HepG2 (cell line): ENCODE data around the gene IMPDH1. TPM values are rescaled to one million over a fixed set of nuclear protein-coding genes. Genes with fewer than 3 reads are reported as not detected.
A peak's percentile ranks its signal among the peaks of the same experiment; 100 is the strongest.

Source experiments
- ATAC-seq: fragments of 200-7000 bp; cut with Tn5 transposase; 3 replicates; pipeline ENCODE4 v1.9.1; 2020; ENCODE audit warnings: mild to moderate bottlenecking, moderate library complexity
- BruUV-seq: library from RNA; stranded (reverse); fragments of 400-500 nt; replicated peaks from 2 replicates; lab custom pipeline; 2021; lab: Mats Ljungman, UMichigan
- CTCF ChIA-PET: fragments of 300-600 bp; formaldehyde crosslinking; extraction: SDS; loops from one replicate; lab custom pipeline; 2021; ENCODE audit warnings: low total read pairs, inconsistent platforms, low intra/inter-chr PET ratio; lab: Yijun Ruan, JAX
- POLR2A ChIA-PET: fragments of 350-600 bp; sonication (Branson Sonifier 250); formaldehyde crosslinking; loops from one replicate; lab custom pipeline; 2020; ENCODE audit warnings: antibody characterized with exemption, inconsistent platforms; lab: Yijun Ruan, JAX
- DNase-seq: peaks from one replicate; pipeline ENCODE4 v3.0.0-alpha.2; 2015; ENCODE audit warnings: low spot score
- FAIRE-seq: peaks from 3 replicates; lab custom pipeline; 2011; peaks lifted over from hg19 to GRCh38; lab: Jason Lieb, UNC
- H2AFZ ChIP-seq: one replicate; pipeline ENCODE4 v1.6.1; 2011; ENCODE audit warnings: low read length, inconsistent platforms
- H3K27ac ChIP-seq: fragments of 300-600 bp; 3 replicates; pipeline ENCODE4 v1.8.0; 2011; ENCODE audit warnings: mixed run types, mild to moderate bottlenecking, mixed read lengths, low read length, inconsistent platforms; ENCODE audit not compliant: insufficient read depth; ENCODE audit errors: extremely low read length
- H3K27me3 ChIP-seq, 2 experiments: fragments of 200-600 bp in 1 of 2; 2 replicates in 1 of 2; 3 replicates in 1 of 2; pipeline versions ENCODE4 v1.6.0 to v1.8.0; 2011; ENCODE audit warnings: low read length in 2 of 2, mild to moderate bottlenecking in 2 of 2, moderate library complexity in 2 of 2, inconsistent platforms in 1 of 2; ENCODE audit not compliant: insufficient read depth in 2 of 2, control insufficient read depth in 1 of 2
- H3K36me3 ChIP-seq, 2 experiments: fragments of 200-600 bp in 1 of 2; replicated peaks in 1 of 2; 2 replicates in 1 of 2; 3 replicates in 1 of 2; pipeline versions ENCODE4 v1.5.1 to v1.8.0; 2011; ENCODE audit warnings: low read length in 2 of 2, inconsistent platforms in 1 of 2; ENCODE audit not compliant: insufficient read depth in 2 of 2, control insufficient read depth in 1 of 2
- H3K4me1 ChIP-seq: 2 replicates; pipeline ENCODE4 v1.5.1; 2012; ENCODE audit warnings: low read length, inconsistent platforms; ENCODE audit not compliant: insufficient read depth
- H3K4me2 ChIP-seq: 2 replicates; pipeline ENCODE4 v1.6.0; 2011; ENCODE audit warnings: low read depth, low read length, inconsistent platforms
- H3K4me3 ChIP-seq, 3 experiments: fragments of 200-600 bp in 1 of 3; sonication (generic), shearing (Covaris generic) in 1 of 3; replicated peaks in 1 of 3; 2 replicates each; pipeline ENCODE4 v1.5.1; 2011 to 2016; ENCODE audit warnings: low read length in 3 of 3, inconsistent platforms in 2 of 3, low read depth in 2 of 3, mild to moderate bottlenecking in 2 of 3, control low read depth in 1 of 3, mixed read lengths in 1 of 3; ENCODE audit not compliant: insufficient read depth in 1 of 3
- H3K79me2 ChIP-seq: one replicate; pipeline ENCODE4 v1.6.1; 2011; ENCODE audit warnings: low read length, inconsistent platforms; ENCODE audit not compliant: insufficient read depth
- H3K9ac ChIP-seq: 2 replicates; pipeline ENCODE4 v1.6.0; 2011; ENCODE audit warnings: mild to moderate bottlenecking, low read depth, low read length, inconsistent platforms; ENCODE audit not compliant: insufficient read depth
- H3K9me3 ChIP-seq: 2 replicates; pipeline ENCODE4 v1.5.1; 2012; ENCODE audit warnings: mild to moderate bottlenecking, low read length
- H4K20me1 ChIP-seq: 2 replicates; pipeline ENCODE4 v1.6.0; 2011; ENCODE audit warnings: inconsistent platforms, mild to moderate bottlenecking, low read length, moderate library complexity; ENCODE audit not compliant: insufficient read depth
- ERF ChIP-seq: IDR thresholded peaks from 2 replicates; pipeline ENCODE4 v1.6.1; 2018; ENCODE audit warnings: missing biosample characterization, missing genetic modification reagents
- MAF1 ChIP-seq: sonication (generic); formaldehyde crosslinking; IDR thresholded peaks from 2 replicates; pipeline ENCODE4 v1.5.0; 2020; ENCODE audit warnings: missing genetic modification reagents, borderline replicate concordance
- MEIS1 ChIP-seq: sonication (generic); formaldehyde crosslinking; IDR thresholded peaks from 2 replicates; pipeline ENCODE4 v1.9.0; 2021; ENCODE audit warnings: mild to moderate bottlenecking, missing genetic modification reagents, moderate library complexity, borderline replicate concordance
- PPARG ChIP-seq: conservative IDR thresholded peaks from 2 replicates; pipeline ENCODE4 v1.6.1; 2016; ENCODE audit warnings: missing biosample characterization, missing genetic modification reagents
- RXRA ChIP-seq: sonication (generic); formaldehyde crosslinking; IDR thresholded peaks from 2 replicates; pipeline ENCODE4 v1.5.1; 2020; ENCODE audit warnings: missing genetic modification reagents
- SALL1 ChIP-seq: sonication (generic); formaldehyde crosslinking; IDR thresholded peaks from 2 replicates; pipeline ENCODE4 v1.8.0; 2022; ENCODE audit warnings: mild to moderate bottlenecking, missing genetic modification reagents
- ZBTB40 ChIP-seq, 2 experiments: fragments of 450-650 bp in 1 of 2; sonication (generic) in 1 of 2; formaldehyde crosslinking in 1 of 2; IDR thresholded peaks; 2 replicates each; pipeline versions ENCODE4 v1.6.1 to v1.8.0; 2016 to 2022; ENCODE audit warnings: antibody characterized with exemption in 1 of 2, mild to moderate bottlenecking in 1 of 2, missing genetic modification reagents in 1 of 2
- ZBTB42 ChIP-seq: sonication (generic); formaldehyde crosslinking; IDR thresholded peaks from 2 replicates; pipeline ENCODE4 v1.5.0; 2020; ENCODE audit warnings: mild to moderate bottlenecking, missing genetic modification reagents
- ZNF784 ChIP-seq: sonication (generic); formaldehyde crosslinking; IDR thresholded peaks from 2 replicates; pipeline ENCODE4 v1.5.1; 2020; ENCODE audit warnings: missing genetic modification reagents, mild to moderate bottlenecking, borderline replicate concordance
- WGBS: methylation state at CpG from one replicate; pipeline ENCODE4 v1.1.6; 2017; ENCODE audit warnings: low lambda C conversion rate; 5-methylcytosine and 5-hydroxymethylcytosine counted together
- in situ Hi-C: cut with HindIII; loops from 2 replicates; pipeline ENCODE4 v1.10.0; 2017; ENCODE audit warnings: low pct_unique_long_range_greater_than_20kb; ENCODE audit not compliant: extremely low pct_ligation_motif_present
- intact Hi-C: fragments of 100-400 bp; cut with micrococcal nuclease; formaldehyde crosslinking; loops from one replicate; pipeline ENCODE4 v1.10.0; 2022; ENCODE audit not compliant: unreplicated experiment
- polyA plus RNA-seq, 8 experiments: library from polyadenylated mRNA; depleted of rRNA in 3 of 8; stranded (reverse) in 7 of 8; unstranded in 1 of 8; fragments of >200 nt; fragmentation: Illumina TruSeq in 4 of 8; extraction: Trizol in 4 of 8; gene quantifications; 2 replicates each; pipeline versions ENCODE4 v1.2.1 to v1.2.3, GENCODE V29; 2011 to 2016; ENCODE audit warnings: low read depth in 4 of 8, missing spikeins in 1 of 8, mixed read lengths in 1 of 8; ENCODE audit not compliant: insufficient read depth in 1 of 8
- total RNA-seq, 5 experiments: library from RNA; depleted of rRNA; stranded (reverse); fragments of >200 nt; fragmentation: Illumina TruSeq; extraction: Trizol; gene quantifications; 2 replicates each; pipeline ENCODE4 v1.2.3, GENCODE V29; 2016; ENCODE audit warnings: low read depth in 1 of 5

The IMPDH1 gene
- total and polyA plus RNA-seq, 2 of the 13 experiments (the other 11 are each of a cell fraction or from before 2014, with no cell fraction given): 22.8 to 34.0 TPM

GRCh38 chr7:128453836-128454804 lies 44.3 kb upstream of the IMPDH1 start:
- H3K9ac ChIP-seq: no peak overlapping the region
- no peaks in the 10 kb centered on the region for H3K36me3 ChIP-seq
- H3K27me3 ChIP-seq: peaks cover 0 to 3% of the 10 kb centered on the region in 2 experiments; a peak in 1 of 5 replicates
- H3K4me2 ChIP-seq: peak overlapping the region; percentile 91
- no peaks in the 10 kb centered on the region for H3K9me3 ChIP-seq
- intact Hi-C loops: no loop called here
- DNase-seq (no peak), ATAC-seq (no peak), FAIRE-seq (no peak)
- H3K4me3 ChIP-seq: peak overlapping the region in 1 of 3 experiments; percentile 96; a peak in 1 of 6 replicates
- WGBS: 79% methylated on average over 23 of the region's 23 CpGs
- H4K20me1 ChIP-seq: no peaks in the 10 kb centered on the region
- H3K27ac ChIP-seq: no peak overlapping the region
- peaks cover 62% of the 10 kb centered on the region for H3K4me1 ChIP-seq
- in situ Hi-C loops: no loop called here
- no peak overlapping the region for H2AFZ ChIP-seq
- ChIA-PET POLR2A (interaction anchor here (1.0 to 4.1 kb wide), 3 partner anchors 12 to 19 kb away, joined by 3 to 54 read pairs (median 3); no protein-coding TSS in a partner anchor), CTCF (interaction anchor here (2.1 kb wide), 1 partner anchor 27 kb away, joined by 6 read pairs; no protein-coding TSS in a partner anchor)
- peaks cover 15% of the 10 kb centered on the region for H3K79me2 ChIP-seq
- no TSS peak for BruUV-seq
- TF ChIP-seq ERF (no peak), MAF1 (CRISPR knock-in tag) (no peak), RXRA (peak; percentile 79; the same call in 1 of the 2 replicates), SALL1 (CRISPR knock-in tag) (0 out of 2 replicates have a peak, but pooled peaks have one; percentile 16), ZBTB42 (CRISPR knock-in tag) (no peak), PPARG (CRISPR knock-in tag) (peak; percentile 82), MEIS1 (no peak), ZBTB40 (IDR thresholded peaks at IDR 0.05) (no peak), ZBTB40 (CRISPR knock-in tag; IDR thresholded peaks at IDR 0.05) (peak; percentile 23; the same call in 1 of the 2 replicates), ZNF784 (0 out of 2 replicates have a peak, but pooled peaks have one; percentile 30)
